Effector CD8-positive, alpha-beta T cell (primary cell): Measurements from ENCODE around the gene BCR.

Experiments used
- DNase-seq: peaks from one replicate; lab custom pipeline; 2025; lab: John Stamatoyannopoulos, UW

BCR gene

DNA sequence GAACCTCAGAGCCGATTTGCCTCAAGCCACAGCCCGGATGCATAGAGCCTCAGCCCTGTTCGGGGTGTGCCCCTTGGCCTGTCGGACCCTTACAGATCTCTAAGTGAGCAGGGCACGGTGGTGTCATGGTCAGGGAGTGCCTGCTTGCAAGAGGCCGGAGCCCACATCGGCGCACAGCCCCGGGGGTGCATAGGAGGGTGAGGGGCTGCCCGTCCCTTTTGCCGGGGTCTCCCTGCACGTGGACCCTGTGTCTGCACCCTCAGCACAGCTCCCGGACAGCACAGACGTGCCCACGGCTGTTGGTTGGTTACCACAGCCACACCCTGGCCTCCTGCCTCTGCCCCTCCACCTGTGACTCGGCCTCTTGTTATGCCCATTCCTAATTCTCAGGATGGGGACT, 28.5 kb upstream of the BCR start:
- DNase-seq: no peak

- DNase-seq: no peak
Measured at GRCh38 chr22:23152238-23153114, 27.8 kb upstream of the BCR start.

- DNase-seq: no peak
Measured at GRCh38 chr22:23153994-23154393, 26.3 kb upstream of the BCR start.

DNA sequence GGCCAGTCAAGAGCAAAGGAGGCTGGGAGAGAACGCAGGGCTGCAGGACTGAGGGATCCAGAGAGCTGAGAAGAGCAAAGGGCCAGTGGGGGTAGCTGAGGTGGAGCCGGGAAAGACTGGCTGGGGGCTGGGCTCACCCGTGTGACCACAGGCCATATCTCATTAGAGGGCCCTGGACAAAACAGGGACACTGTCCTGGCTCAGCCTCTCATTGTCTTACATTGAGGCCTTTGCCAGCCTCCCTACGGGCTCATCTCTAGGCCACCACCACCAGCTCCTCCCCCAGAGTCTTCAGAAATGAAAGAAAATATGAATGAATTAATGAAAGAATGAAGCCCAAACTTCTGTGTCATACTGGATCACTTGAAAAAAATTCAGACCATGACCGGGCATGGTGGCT, 25.8 kb upstream of the BCR start:
- DNase-seq: no peak

DNA sequence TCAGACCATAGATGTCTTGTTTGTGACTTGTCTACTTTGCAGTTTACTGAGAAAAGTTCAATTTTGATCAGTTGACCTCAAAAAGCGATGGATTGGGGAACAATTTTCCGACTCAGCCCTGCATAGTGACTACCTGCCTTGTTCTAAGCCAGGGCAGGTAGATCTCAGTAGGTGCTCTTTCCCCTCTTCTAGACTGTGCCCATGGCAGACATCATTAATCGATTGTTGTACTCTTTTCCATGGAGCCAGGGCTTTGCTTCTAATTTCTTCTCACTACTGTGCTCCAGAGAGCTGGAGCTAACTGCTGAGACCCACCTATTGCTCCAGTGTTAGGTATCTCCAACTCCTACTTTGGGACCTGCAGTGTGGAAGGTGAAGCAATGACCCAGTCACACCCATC, 25.2 kb upstream of the BCR start:
- DNase-seq: no peak

DNA sequence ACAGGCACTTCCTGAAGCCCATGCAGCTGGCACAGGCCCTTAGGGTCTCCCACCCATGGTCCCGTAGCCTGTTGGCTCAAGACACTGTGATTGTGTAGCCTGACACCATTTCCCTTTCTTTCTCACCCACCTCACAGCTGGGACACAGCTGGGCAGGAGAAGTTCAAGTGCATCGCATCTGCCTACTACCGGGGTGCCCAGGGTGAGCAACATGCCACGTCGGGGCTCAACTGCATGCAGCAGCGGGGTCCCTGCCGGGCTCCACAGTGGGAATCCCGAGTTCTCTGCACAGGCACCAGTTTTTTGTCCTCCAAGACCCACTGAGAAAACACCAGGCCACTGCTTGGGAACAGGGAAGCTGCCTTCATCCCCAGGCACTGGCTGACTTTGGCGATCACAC, 24.5 kb upstream of the BCR start:
- no peak for DNase-seq

- DNase-seq: no peak
Measured at GRCh38 chr22:23156286-23156685, 24.0 kb upstream of the BCR start.

DNA sequence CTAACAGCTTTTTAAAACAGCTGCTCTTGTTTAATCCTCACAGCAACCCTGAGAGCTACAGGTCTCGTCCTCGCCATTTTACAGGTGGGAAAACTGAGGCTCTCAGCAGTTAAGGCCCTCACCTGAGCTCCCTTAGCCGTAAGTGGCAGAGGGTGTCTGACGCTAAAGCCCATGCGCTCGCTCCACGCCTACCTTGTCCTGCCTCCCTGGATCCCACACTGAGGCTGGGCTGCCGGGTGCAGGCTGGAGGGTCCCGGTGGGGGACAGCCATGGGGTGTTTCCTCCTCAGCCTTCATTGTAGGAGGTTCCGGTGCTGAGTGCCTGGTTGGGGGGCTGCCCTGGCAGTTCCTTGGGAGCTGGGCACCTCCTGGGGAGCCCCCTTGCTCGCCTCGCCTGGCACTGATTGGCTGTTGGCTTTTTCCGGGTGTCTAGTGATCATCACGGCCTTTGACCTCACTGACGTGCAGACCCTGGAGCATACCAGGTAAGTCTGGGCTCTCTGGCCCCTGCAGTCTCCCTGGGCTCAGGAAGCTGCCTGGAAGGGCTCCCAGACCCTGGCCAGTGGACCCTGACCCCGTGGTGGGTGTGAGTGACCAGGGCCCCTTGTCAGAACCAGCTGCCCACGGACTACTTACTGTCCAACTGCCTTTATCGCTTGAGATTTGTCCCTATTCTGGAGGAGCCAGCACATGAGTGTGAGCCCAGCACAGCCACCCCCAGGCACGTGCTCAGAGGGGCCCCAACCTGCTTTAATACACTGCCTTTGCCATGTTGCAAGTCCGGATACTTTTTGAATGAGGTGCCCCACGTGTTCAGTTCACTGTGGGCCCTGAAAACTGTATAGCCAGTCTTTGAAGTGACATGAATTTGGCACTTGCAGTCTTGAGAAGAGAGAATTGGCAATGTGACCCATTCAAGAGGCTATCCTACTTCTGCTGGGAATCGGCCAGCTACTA, 22.5 kb upstream of the BCR start:
- no peak for DNase-seq

DNA sequence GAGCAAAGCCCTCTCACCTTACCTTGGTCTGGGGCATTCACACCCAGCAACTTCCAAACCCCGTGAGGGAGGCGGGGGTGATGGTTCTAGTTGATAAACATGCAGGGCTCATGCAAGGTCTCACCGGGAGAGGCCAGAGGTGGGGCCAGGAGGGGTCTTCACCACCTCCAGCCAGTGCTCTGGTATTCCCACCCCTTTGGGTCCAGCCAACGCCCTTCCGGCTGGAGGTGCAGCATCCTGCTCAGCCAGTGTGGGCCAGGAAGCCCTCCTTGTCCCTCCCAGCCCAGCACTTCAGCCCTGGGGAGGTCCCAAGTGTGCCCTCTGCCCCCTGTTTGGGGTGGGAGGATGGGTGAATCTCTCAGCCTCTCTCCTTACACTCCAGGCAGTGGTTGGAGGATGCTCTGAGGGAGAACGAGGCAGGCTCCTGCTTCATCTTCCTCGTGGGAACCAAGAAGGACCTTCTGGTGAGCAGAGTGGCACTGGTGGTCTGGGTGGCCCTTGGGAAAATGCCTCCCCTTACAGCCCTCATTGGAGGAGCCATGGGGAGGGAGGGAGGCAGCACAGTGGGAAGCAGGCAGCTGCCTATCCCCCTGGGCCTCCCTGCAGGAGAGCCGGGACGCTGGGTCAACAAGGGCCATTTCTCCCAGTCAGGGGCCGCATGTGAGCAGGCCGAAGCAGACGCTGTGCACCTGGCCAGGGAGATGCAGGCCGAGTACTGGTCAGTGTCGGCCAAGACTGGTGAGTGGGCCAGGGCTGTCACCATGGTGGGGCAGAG, 21.6 kb upstream of the BCR start:
- no peak for DNase-seq

DNA sequence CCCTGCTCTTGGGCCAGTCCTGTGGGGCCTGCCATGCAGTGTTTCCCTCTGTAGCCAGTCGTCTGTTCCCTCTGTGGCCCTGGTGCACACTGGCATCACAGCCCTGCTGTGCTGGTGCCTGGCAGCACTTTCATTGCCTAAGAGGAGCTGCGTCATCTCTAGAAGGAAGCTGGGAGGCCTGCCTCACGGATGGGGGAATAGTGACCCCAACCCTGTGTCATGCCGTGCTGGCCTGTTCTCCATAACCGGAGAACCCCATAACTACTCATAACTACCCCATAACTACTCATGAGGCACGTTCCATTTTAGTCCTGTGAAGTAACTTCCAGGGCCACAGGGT, 21.0 kb upstream of the BCR start:
- no peak for DNase-seq

DNA sequence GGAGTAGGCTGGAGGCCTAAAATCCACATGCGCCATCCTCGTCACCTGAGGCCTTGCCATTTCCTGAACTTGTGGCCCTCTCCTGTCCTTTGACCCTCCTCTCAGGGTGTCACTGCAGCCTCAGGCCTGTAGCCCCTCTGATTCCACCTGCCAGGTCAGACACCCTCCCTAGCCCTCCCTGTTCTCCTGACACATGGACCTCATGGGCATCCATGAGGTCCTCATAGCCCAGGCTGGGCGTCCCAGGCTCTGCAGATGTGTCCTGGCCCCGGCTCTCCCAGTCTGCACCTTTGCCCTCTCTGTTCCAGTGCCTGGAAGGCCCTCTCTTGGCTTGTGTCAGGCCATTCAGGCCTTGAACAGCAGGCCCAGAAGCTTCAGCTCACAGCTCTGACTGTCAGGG, 19.3 kb upstream of the BCR start:
- no peak for DNase-seq

DNA sequence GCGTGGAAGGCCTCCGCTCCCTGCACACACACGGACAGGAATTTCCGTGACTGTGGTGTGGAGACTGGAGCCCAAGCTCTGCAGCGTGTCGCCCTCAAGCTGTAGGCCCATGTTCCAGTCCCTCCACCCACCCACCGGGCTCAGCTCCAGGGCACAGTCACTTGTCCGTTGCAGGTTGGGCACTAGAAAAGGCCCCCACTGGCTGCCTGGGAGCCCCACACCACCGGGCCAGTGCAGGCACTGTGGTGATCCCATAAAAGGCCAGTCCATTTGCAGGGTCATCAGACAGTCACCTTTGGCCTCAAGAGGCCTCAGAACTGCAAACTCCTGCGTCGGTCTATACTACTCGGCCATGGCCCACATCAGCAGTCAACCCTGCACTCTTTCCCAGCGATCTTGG, 18.7 kb upstream of the BCR start:
- no peak for DNase-seq

- DNase-seq: no peak
Measured at GRCh38 chr22:23163665-23164064, 16.6 kb upstream of the BCR start.

GRCh38 chr22:23164091-23164490, 16.2 kb upstream of the BCR start:
- no peak for DNase-seq

DNA sequence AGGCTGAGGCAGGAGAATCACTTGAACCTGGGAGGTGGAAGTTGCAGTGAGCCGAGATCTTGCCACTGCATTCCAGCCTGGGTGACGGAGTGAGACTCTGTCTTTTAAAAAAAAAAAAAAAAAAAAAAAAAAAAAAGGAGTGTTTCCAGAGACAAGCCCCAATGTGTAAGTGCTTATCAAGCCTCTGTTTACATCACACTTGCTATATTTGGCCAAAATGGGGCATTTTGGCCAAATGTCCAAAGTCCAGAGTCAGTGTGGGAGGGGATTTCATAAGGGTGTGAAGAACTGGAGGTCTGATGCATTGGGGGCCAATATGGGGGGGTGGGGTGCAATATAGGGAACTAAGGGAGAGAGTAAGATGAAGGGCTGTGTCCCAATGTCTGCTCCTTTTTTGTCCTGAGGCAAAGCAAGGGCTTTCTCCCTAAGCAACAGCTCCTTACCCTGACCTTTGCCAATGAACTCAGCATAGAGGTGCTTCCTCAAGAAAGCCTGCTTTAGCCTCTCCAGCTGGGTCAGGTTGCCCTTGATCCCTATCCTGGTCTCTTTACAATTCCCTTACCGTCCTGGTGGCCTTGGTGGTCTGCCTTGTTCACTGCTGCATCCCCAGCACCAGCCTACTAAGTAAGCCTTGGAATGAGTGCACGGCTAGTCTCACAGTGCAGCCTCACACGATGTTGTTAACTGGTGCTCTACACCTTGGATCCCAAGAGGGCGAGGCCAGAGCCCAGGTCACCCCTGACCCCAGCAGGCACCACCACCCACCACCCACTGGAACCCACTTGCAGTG, 14.1 kb upstream of the BCR start:
- no peak for DNase-seq

DNA sequence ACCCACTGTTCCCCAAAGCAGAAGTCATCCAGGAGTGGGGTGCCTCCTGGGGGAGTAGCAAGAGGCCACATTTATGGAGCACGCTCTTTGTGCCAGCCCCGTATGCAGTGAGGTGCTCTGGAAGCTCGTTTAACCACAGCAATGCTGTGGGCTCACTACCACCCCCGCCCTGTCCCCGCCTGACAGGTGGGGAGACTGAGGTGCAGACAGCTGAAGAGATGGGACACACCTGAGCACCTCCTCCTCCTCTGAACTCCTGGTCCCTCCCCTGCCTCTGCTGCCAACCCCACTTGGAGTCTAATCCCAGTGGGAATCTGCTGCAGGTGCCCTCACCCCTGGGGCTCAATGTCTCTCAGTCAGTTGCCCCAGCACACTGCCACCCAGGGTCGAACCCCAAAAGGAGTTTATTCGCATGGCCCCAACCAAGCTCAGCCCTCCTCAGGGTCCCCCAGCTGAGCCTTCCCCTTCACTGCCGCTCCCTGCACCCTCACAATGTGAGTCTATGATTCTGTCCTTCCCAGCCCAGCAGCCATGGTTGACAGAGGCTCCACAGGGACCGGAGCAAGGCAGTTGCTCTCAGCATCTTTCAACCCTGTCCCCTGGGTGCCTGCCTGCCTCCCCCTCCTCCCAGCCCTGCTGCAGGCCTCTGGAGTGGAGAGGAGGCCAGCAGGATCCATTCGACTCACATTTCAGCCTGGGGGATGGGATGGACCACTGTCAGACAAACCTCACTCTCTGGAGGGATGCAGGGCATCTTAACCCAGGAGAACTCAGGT, 13.3 kb upstream of the BCR start:
- no peak for DNase-seq

DNA sequence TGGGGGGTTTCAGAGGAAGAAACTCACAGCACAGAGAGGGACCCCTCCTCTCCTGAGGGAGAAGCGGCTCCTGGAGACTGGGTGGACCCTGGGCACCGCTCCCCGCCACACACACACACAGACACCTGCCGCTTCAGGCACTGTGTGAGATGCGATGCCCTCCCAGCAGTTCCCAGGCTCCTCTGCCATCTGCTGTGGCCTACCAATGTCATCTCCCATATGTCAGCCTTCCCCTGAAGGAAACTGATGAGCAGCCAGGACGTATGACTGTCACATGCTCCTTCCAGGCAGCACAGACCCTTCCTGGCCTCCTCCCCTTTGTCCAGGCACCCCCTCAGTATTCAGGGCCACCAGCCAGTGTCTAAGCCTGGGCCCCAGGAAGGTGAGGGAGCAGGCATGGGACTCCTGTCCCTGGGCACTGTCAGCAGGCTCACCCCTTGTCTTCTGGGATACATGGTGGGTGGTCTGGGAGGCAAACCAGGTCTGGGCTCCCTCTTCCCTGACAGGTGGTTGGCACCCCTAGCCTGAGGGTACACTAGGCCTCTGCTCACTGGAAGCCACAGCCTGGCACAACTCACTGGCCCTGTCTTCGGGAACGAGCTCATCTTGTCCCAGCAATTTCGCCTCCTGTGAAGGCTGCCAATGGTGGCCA, 11.8 kb upstream of the BCR start:
- no peak for DNase-seq

GRCh38 chr22:23169043-23169406, 11.3 kb upstream of the BCR start:
- no peak for DNase-seq

DNA sequence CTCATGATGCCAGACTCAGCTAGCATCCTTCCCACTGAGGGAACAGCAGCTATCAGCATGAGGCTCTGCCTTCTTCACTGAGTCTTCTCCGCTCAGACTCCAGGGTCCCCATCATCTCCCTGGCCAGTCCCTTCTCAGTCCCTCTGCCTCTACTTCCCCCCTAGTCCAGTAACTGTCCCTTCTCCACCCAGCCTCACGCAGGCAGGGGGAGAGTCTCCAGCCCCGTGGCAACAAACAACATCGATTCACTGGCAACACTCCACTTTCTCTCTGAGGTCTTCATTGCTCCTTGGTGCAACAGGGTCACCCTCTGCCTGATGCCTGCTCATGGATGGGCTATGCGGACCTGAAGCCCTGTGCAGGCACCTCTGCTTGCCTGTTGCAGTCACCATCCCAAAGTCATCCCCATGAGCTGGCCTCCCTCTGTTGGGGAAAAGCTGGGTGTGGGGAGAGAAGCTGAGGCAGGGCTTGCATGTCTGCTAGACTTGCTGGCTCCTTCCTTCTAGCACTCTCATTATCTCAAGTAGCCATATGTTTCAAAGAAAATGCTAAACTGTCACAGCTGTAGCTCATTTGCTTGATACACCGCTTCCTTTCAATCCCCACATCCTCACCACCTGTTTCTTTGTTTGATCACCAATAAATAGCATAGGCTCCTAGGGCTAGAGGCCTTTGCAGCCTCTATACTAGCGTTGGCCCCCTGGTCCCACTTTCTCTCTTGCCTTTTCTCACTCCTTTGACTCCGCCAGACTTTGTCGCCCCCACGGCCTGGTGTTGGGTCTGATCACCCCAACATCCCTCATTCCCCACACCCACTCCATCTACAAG, 4.3 kb upstream of the BCR start:
- DNase-seq: no peak
